ENCODE data around the gene DYRK1B. TPM values are rescaled to one million over a fixed set of nuclear protein-coding genes. Genes with fewer than 3 reads are reported as not detected.

The DYRK1B gene
- total RNA-seq, 1 donor from 2014 or later = 7.8 TPM

DNA sequence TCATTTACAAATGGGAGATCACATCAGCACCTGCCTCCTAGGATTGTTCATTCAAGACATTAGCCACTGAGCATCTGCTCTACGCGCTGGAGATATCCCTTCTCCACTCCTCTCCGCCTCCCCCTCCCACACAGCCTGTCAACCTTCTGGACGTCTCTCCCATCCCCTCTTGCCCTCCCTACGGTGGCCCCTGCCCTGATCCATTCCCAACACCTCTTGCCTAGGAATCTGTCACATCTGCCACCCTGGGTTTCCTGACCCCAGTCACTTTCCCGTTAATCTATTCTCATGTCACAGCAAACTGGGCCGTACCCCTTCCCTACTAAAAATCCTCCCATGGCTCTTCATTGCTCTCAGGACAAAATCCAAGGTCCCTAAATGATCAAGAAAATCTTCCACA lies 10.3 kb downstream of the DYRK1B start:
- H3K79me2 ChIP-seq (ENCODE audit: low read depth) = peaks cover 5% of the 10 kb centered on the region
- H3K9ac ChIP-seq = peak overlapping the region; percentile 53
- H3K9me3 ChIP-seq (ENCODE audit: low read depth) = no peaks in the 10 kb centered on the region
- peak overlapping the region; percentile 81 for H3K4me3 ChIP-seq
- Mint-ChIP-seq H3K9me3 (no peaks in the 10 kb centered on the region), H3K27ac (no peak overlapping the region), H3K4me3 (no peak overlapping the region), H3K36me3 (peaks cover 16% of the 10 kb centered on the region), H3K27me3 (ENCODE audit: insufficient read depth, low read depth) (peaks cover 5% of the 10 kb centered on the region), H3K4me1 (no peaks in the 10 kb centered on the region)
- H3F3A ChIP-seq (ENCODE audit: low read depth) = peaks cover 11% of the 10 kb centered on the region
- H3K4me1 ChIP-seq = no peaks in the 10 kb centered on the region
- peaks cover 2% of the 10 kb centered on the region for H4K20me1 ChIP-seq (ENCODE audit: low read depth)
- DNase-seq (ENCODE audit: low spot score) = peak; percentile 24
- H2AFZ ChIP-seq (replicated peaks) = no peak overlapping the region
- TF ChIP-seq, protein P1, sequence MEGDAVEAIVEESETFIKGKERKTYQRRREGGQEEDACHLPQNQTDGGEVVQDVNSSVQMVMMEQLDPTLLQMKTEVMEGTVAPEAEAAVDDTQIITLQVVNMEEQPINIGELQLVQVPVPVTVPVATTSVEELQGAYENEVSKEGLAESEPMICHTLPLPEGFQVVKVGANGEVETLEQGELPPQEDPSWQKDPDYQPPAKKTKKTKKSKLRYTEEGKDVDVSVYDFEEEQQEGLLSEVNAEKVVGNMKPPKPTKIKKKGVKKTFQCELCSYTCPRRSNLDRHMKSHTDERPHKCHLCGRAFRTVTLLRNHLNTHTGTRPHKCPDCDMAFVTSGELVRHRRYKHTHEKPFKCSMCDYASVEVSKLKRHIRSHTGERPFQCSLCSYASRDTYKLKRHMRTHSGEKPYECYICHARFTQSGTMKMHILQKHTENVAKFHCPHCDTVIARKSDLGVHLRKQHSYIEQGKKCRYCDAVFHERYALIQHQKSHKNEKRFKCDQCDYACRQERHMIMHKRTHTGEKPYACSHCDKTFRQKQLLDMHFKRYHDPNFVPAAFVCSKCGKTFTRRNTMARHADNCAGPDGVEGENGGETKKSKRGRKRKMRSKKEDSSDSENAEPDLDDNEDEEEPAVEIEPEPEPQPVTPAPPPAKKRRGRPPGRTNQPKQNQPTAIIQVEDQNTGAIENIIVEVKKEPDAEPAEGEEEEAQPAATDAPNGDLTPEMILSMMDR (IDR thresholded peaks at IDR 0.05) = no peak
- TF ChIP-seq EZH2 (IDR thresholded peaks at IDR 0.05) (no peak), EZH2phosphoT487 (IDR thresholded peaks at IDR 0.05) (no peak)
- H3K27ac ChIP-seq = no peak overlapping the region
- no peaks in the 10 kb centered on the region for H3K27me3 ChIP-seq
- peak overlapping the region; percentile 95 for H3K4me2 ChIP-seq
- H3K36me3 ChIP-seq = peaks cover under 1% of the 10 kb centered on the region

DNA sequence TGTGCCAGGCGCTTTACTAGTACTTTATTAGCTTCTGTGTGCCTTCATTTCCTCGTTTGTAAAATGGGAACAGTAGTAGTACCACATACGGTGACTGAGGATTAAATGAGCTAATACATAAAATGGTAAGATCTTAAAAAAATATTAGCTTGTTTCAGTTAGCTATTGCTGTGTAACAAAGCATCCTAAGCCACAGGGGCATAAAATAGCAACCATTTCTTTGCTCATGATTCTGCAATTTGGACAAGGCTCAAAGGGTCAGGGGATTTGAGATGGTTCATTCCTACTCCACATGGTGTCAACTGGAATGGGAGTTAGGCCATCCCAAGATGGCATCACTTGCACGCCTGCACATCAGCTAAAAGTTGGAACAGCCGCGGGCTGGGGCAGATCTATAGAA lies 13.3 kb downstream of the DYRK1B start:
- no peaks in the 10 kb centered on the region for H3K27me3 ChIP-seq

DNA sequence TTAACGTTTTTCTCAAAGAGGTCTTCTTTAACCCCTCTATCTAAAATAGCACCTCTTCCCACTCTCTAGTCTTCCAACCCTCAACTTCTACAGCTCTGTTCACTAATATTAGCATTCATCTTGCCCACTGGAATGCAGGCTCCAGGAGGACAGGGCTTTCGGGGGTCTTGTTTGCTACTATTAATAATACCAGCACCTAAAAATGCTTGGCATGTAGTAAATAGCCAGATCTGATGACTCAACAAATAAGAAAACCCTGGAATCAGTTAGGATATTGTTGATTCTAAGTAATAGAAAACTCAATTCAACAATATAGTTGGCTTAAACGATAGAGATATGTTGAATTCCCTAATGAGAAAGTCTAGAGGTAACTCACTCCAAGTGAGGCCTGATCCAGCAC lies 14.2 kb downstream of the DYRK1B start:
- DNase-seq (ENCODE audit: low spot score) = no peak
- Histone ChIP-seq H3F3A (ENCODE audit: low read depth) (peaks cover 2% of the 10 kb centered on the region), H3K4me2 (no peak overlapping the region), H3K9me3 (ENCODE audit: low read depth) (no peaks in the 10 kb centered on the region), H3K4me3 (no peak overlapping the region), H3K27me3 (no peaks in the 10 kb centered on the region), H3K79me2 (ENCODE audit: low read depth) (peaks cover 5% of the 10 kb centered on the region), H4K20me1 (ENCODE audit: low read depth) (peaks cover 2% of the 10 kb centered on the region), H2AFZ (replicated peaks) (no peak overlapping the region), H3K4me1 (no peaks in the 10 kb centered on the region), H3K9ac (no peak overlapping the region), H3K36me3 (no peaks in the 10 kb centered on the region), H3K27ac (no peak overlapping the region)
- no peaks in the 10 kb centered on the region for H3K4me1 Mint-ChIP-seq
- H3K36me3 Mint-ChIP-seq = peaks cover 6% of the 10 kb centered on the region
- TF ChIP-seq EZH2 (IDR thresholded peaks at IDR 0.05) (no peak), EZH2phosphoT487 (IDR thresholded peaks at IDR 0.05) (no peak)
- H3K27ac Mint-ChIP-seq = no peak overlapping the region
- H3K9me3 Mint-ChIP-seq = no peaks in the 10 kb centered on the region
- H3K4me3 Mint-ChIP-seq = no peak overlapping the region
- peaks cover 2% of the 10 kb centered on the region for H3K27me3 Mint-ChIP-seq (ENCODE audit: insufficient read depth, low read depth)

More for the DNA sequence above, 13.3 kb downstream of the DYRK1B start:
- Histone ChIP-seq H3K9me3 (ENCODE audit: low read depth) (no peaks in the 10 kb centered on the region), H3K4me2 (no peak overlapping the region), H3K4me3 (no peak overlapping the region), H3K36me3 (no peaks in the 10 kb centered on the region), H2AFZ (replicated peaks) (no peak overlapping the region), H3K79me2 (ENCODE audit: low read depth) (peaks cover 5% of the 10 kb centered on the region), H3K4me1 (no peaks in the 10 kb centered on the region), H3K9ac (no peak overlapping the region), H4K20me1 (ENCODE audit: low read depth) (peaks cover 2% of the 10 kb centered on the region), H3F3A (ENCODE audit: low read depth) (peaks cover 11% of the 10 kb centered on the region), H3K27ac (no peak overlapping the region)
- Mint-ChIP-seq H3K36me3 (peaks cover 6% of the 10 kb centered on the region), H3K27ac (no peak overlapping the region), H3K4me1 (no peaks in the 10 kb centered on the region), H3K4me3 (no peak overlapping the region), H3K27me3 (ENCODE audit: insufficient read depth, low read depth) (peaks cover 2% of the 10 kb centered on the region), H3K9me3 (no peaks in the 10 kb centered on the region)
- no peak for TF ChIP-seq EZH2phosphoT487 (IDR thresholded peaks at IDR 0.05)
- DNase-seq (ENCODE audit: low spot score) = no peak

DNA sequence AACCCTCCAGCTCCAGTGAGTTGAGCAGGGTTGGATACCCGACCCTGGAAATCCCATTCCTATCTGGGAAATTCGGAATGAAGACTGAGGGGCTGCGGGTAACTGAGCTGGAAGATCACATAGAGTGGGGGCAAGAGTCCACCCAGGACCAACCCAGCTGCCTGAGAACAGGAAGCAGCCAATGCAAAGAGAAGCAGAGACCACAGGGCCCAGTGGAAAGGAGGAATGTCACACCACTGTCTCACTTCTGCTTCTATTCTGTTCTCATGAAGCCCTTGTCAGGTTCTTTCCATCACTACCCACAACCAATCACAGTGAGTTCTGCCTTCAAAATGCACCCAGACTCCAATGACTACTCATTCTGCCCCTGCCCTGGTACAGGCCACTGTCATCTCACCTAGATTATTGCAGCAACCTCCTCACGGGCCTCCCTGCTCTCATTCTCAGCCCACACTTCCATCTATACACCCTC lies 15.3 kb downstream of the DYRK1B start:
- Mint-ChIP-seq H3K4me3 (no peak overlapping the region), H3K27me3 (ENCODE audit: insufficient read depth, low read depth) (peaks cover 2% of the 10 kb centered on the region), H3K27ac (no peak overlapping the region)

More for the DNA sequence above, 15.3 kb downstream of the DYRK1B start:
- Mint-ChIP-seq H3K9me3 (no peaks in the 10 kb centered on the region), H3K4me1 (no peaks in the 10 kb centered on the region), H3K36me3 (peaks cover 6% of the 10 kb centered on the region)
- H4K20me1 ChIP-seq (ENCODE audit: low read depth) = peaks cover under 1% of the 10 kb centered on the region
- no peak overlapping the region for H3K27ac ChIP-seq
- no peak overlapping the region for H3K4me2 ChIP-seq
- H3K4me1 ChIP-seq = no peaks in the 10 kb centered on the region
- no peaks in the 10 kb centered on the region for H3K36me3 ChIP-seq
- no peaks in the 10 kb centered on the region for H3K27me3 ChIP-seq
- no peak for TF ChIP-seq EZH2phosphoT487 (IDR thresholded peaks at IDR 0.05)
- H2AFZ ChIP-seq (replicated peaks) = no peak overlapping the region
- no peak overlapping the region for H3K4me3 ChIP-seq
- no peaks in the 10 kb centered on the region for H3K9me3 ChIP-seq (ENCODE audit: low read depth)
- no peaks in the 10 kb centered on the region for H3F3A ChIP-seq (ENCODE audit: low read depth)
- peaks cover 2% of the 10 kb centered on the region for H3K79me2 ChIP-seq (ENCODE audit: low read depth)
- no peak for DNase-seq (ENCODE audit: low spot score)
- no peak overlapping the region for H3K9ac ChIP-seq

Measured in neural progenitor cell (in vitro differentiated cells).